DND-41 (cell line): Measurements from ENCODE around the gene NBR1.

Experiments used
- ATAC-seq: fragments of 200-7000 bp; cut with Tn5 transposase; 3 replicates; pipeline ENCODE4 v1.9.1; 2021; ENCODE audit warnings: low read depth; ENCODE audit not compliant: insufficient read depth
- DNase-seq: peaks from one replicate; pipeline ENCODE4 v3.0.0-alpha.2; 2020
- H2AFZ ChIP-seq: 2 replicates; pipeline ENCODE4 v1.6.0; 2012; ENCODE audit warnings: low read depth, low read length
- H3K27ac ChIP-seq: 2 replicates; pipeline ENCODE4 v1.5.1; 2012; ENCODE audit warnings: low read length, inconsistent platforms
- H3K27me3 ChIP-seq: fragments of 200-600 bp; sonication (generic); 2 replicates; pipeline ENCODE4 v1.6.0; 2012; ENCODE audit warnings: low read length, mild to moderate bottlenecking, inconsistent platforms; ENCODE audit not compliant: insufficient read depth, poor library complexity
- H3K36me3 ChIP-seq: 2 replicates; pipeline ENCODE4 v1.5.1; 2012; ENCODE audit warnings: low read length, inconsistent platforms; ENCODE audit not compliant: insufficient read depth
- H3K4me1 ChIP-seq: 2 replicates; pipeline ENCODE4 v1.5.1; 2012; ENCODE audit warnings: mild to moderate bottlenecking, low read length; ENCODE audit not compliant: insufficient read depth
- H3K4me2 ChIP-seq: 2 replicates; pipeline ENCODE4 v1.6.0; 2012; ENCODE audit warnings: mild to moderate bottlenecking, moderate library complexity, low read length, inconsistent platforms; ENCODE audit not compliant: insufficient read depth
- H3K4me3 ChIP-seq, 2 experiments: fragments of 200-600 bp in 1 of 2; shearing (Covaris generic) in 1 of 2; 2 replicates each; pipeline ENCODE4 v1.5.1; 2012 to 2016; ENCODE audit warnings: inconsistent platforms in 2 of 2, low read length in 2 of 2, mild to moderate bottlenecking in 2 of 2, low read depth in 1 of 2, moderate library complexity in 1 of 2
- H3K79me2 ChIP-seq: 2 replicates; pipeline ENCODE4 v1.6.0; 2012; ENCODE audit warnings: low read length, inconsistent platforms; ENCODE audit not compliant: insufficient read depth
- H3K9ac ChIP-seq: 2 replicates; pipeline ENCODE4 v1.6.0; 2012; ENCODE audit warnings: low read depth, mild to moderate bottlenecking, inconsistent platforms, low read length, moderate library complexity
- H3K9me3 ChIP-seq: 2 replicates; pipeline ENCODE4 v1.5.1; 2012; ENCODE audit warnings: low read length, moderate library complexity, mild to moderate bottlenecking, inconsistent platforms; ENCODE audit not compliant: insufficient read depth, severe bottlenecking
- H4K20me1 ChIP-seq: 2 replicates; pipeline ENCODE4 v1.6.0; 2012; ENCODE audit warnings: low read length; ENCODE audit not compliant: insufficient read depth
- CTCF ChIP-seq: IDR thresholded peaks from 2 replicates; pipeline ENCODE4 v1.5.1; 2012; ENCODE audit warnings: borderline replicate concordance, low read length, moderate library complexity, mild to moderate bottlenecking; ENCODE audit not compliant: poor library complexity, severe bottlenecking; ENCODE audit errors: extremely low read depth
- EZH2 ChIP-seq: IDR thresholded peaks from 3 replicates; pipeline ENCODE4 v1.6.1; 2012; ENCODE audit warnings: borderline replicate concordance, low read depth, mild to moderate bottlenecking, moderate library complexity, low read length, inconsistent platforms; ENCODE audit not compliant: severe bottlenecking

NBR1 gene

GRCh38 chr17:43140396-43141332 is 30.4 kb upstream of the NBR1 start:
- H3K9me3 ChIP-seq, result no peaks in the 10 kb centered on the region
- H3K4me1 ChIP-seq, result peaks cover 19% of the 10 kb centered on the region
- TF ChIP-seq CTCF (no peak), EZH2 (no peak)
- H3K36me3 ChIP-seq, result no peaks in the 10 kb centered on the region; the same call in 1 of the 2 replicates
- H3K27me3 ChIP-seq, result no peaks in the 10 kb centered on the region
- H3K9ac ChIP-seq, result no peak overlapping the region
- H2AFZ ChIP-seq, result no peak overlapping the region
- H3K4me3 ChIP-seq, result no peak overlapping the region
- DNase-seq, result no peak
- ATAC-seq, result no peak
- H3K79me2 ChIP-seq, result no peaks in the 10 kb centered on the region
- H4K20me1 ChIP-seq, result no peaks in the 10 kb centered on the region
- no peak overlapping the region for H3K4me2 ChIP-seq
- H3K27ac ChIP-seq, result no peak overlapping the region; the same call in 1 of the 2 replicates

GRCh38 chr17:43142153-43142552 is 28.9 kb upstream of the NBR1 start:
- H3K9me3 ChIP-seq, result no peaks in the 10 kb centered on the region
- no peak overlapping the region for H3K4me3 ChIP-seq
- H3K4me1 ChIP-seq, result peaks cover 4% of the 10 kb centered on the region; the same call in 1 of the 2 replicates
- no peak overlapping the region for H3K4me2 ChIP-seq
- H3K79me2 ChIP-seq, result no peaks in the 10 kb centered on the region
- no peak overlapping the region for H3K27ac ChIP-seq
- ATAC-seq, result no peak
- no peaks in the 10 kb centered on the region for H4K20me1 ChIP-seq
- H3K9ac ChIP-seq, result no peak overlapping the region
- H3K27me3 ChIP-seq, result no peaks in the 10 kb centered on the region
- no peak for DNase-seq
- TF ChIP-seq CTCF (no peak), EZH2 (no peak)
- H3K36me3 ChIP-seq, result no peaks in the 10 kb centered on the region
- H2AFZ ChIP-seq, result no peak overlapping the region

GRCh38 chr17:43143201-43143600 is 27.8 kb upstream of the NBR1 start:
- no peak overlapping the region for H3K4me2 ChIP-seq
- H2AFZ ChIP-seq, result no peak overlapping the region
- no peaks in the 10 kb centered on the region for H4K20me1 ChIP-seq
- DNase-seq (no peak), ATAC-seq (no peak)
- no peaks in the 10 kb centered on the region for H3K79me2 ChIP-seq
- H3K4me1 ChIP-seq, result no peaks in the 10 kb centered on the region
- no peak overlapping the region for H3K27ac ChIP-seq
- no peaks in the 10 kb centered on the region for H3K9me3 ChIP-seq
- no peak overlapping the region for H3K4me3 ChIP-seq
- no peak overlapping the region for H3K9ac ChIP-seq
- no peaks in the 10 kb centered on the region for H3K27me3 ChIP-seq
- TF ChIP-seq EZH2 (no peak), CTCF (no peak)
- no peaks in the 10 kb centered on the region for H3K36me3 ChIP-seq
